Endothelial cell of umbilical vein (primary cell): ENCODE data around the gene ADCYAP1R1.

ENCODE experiments used
- EZH2 ChIP-seq: IDR thresholded peaks from 2 replicates; pipeline ENCODE4 v1.6.1; 2012; ENCODE audit warnings: borderline replicate concordance, low read depth, mild to moderate bottlenecking, moderate library complexity, low read length, inconsistent platforms; ENCODE audit not compliant: severe bottlenecking
- GATA2 ChIP-seq: IDR thresholded peaks from 2 replicates; pipeline ENCODE4 v1.7.0; 2011; ENCODE audit warnings: low read depth, mild to moderate bottlenecking, moderate library complexity, mixed read lengths, low read length; ENCODE audit not compliant: insufficient read length, insufficient read depth
- POLR2A ChIP-seq: IDR thresholded peaks from 2 replicates; pipeline ENCODE4 v1.6.1; 2012; ENCODE audit warnings: low read depth, mild to moderate bottlenecking, control low read depth, low read length
- POLR2AphosphoS5 ChIP-seq: IDR thresholded peaks from 2 replicates; pipeline ENCODE4 v1.6.1; 2012; ENCODE audit warnings: low read depth, mild to moderate bottlenecking, control low read depth, low read length, moderate library complexity; ENCODE audit not compliant: insufficient read depth
- TF ChIP-seq, protein P1 (sequence below), 2 donors: IDR thresholded peaks; 1 replicate in 1 of 2; 2 replicates in 1 of 2; pipeline ENCODE4 v1.5.1; 2011; ENCODE audit warnings: low read length in 2 of 2, mild to moderate bottlenecking in 2 of 2, moderate library complexity in 2 of 2, control low read depth in 1 of 2, inconsistent platforms in 1 of 2, low read depth in 1 of 2; ENCODE audit not compliant: insufficient read depth in 1 of 2; ENCODE audit errors: extremely low read depth in 1 of 2
- TF ChIP-seq, protein P2 (sequence below): IDR thresholded peaks from 2 replicates; pipeline ENCODE4 v1.6.1; 2011; ENCODE audit not compliant: insufficient read depth, insufficient read length

DNA sequence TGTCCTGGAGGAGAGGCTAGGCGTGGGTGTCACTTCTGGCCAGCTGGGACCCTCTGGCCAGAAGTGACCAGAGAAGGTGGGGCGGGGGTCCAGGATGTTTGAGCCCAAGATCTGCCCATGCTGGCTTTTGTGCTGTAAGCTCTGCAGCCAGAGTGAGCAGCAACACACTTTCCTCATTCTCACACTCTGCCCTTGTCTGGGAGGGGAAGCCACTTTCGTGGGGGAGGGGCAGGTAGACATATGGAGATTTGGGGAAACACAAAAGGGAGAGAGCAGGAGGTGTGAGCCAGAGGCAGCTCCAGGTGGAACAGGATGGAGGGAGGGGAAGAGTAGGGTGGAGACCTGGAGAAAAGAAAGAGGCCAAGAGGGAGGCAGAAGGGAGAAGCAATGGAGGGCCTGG is 31.5 kb upstream of the ADCYAP1R1 start:
- TF ChIP-seq, protein P1, sequence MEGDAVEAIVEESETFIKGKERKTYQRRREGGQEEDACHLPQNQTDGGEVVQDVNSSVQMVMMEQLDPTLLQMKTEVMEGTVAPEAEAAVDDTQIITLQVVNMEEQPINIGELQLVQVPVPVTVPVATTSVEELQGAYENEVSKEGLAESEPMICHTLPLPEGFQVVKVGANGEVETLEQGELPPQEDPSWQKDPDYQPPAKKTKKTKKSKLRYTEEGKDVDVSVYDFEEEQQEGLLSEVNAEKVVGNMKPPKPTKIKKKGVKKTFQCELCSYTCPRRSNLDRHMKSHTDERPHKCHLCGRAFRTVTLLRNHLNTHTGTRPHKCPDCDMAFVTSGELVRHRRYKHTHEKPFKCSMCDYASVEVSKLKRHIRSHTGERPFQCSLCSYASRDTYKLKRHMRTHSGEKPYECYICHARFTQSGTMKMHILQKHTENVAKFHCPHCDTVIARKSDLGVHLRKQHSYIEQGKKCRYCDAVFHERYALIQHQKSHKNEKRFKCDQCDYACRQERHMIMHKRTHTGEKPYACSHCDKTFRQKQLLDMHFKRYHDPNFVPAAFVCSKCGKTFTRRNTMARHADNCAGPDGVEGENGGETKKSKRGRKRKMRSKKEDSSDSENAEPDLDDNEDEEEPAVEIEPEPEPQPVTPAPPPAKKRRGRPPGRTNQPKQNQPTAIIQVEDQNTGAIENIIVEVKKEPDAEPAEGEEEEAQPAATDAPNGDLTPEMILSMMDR (IDR thresholded peaks at IDR 0.05; ENCODE audit: extremely low read depth in 1 of 2, insufficient read depth in 1 of 2, low read depth in 1 of 2, low read length in 2 of 2) = no peak
- TF ChIP-seq, protein P2, sequence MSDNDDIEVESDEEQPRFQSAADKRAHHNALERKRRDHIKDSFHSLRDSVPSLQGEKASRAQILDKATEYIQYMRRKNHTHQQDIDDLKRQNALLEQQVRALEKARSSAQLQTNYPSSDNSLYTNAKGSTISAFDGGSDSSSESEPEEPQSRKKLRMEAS = no peak
- TF ChIP-seq GATA2 (no peak), POLR2AphosphoS5 (no peak), EZH2 (no peak), POLR2A (no peak)
